A673 (cell line): ENCODE results near the gene C18orf32. TPM values are rescaled to one million over a fixed set of nuclear protein-coding genes. Genes with fewer than 3 reads are reported as not detected.
"Not testable (repeated sequence)": the region's sequence is repeated elsewhere in the genome, so short reads cannot be mapped to it uniquely, and the experiment has no call there.

Experiments
- BruUV-seq: library from RNA; stranded (reverse); fragments of 400-500 nt; replicated peaks from 2 replicates; lab custom pipeline; 2021; lab: Mats Ljungman, UMichigan
- CTCF ChIA-PET: fragments of 300-600 bp; sonication (Branson Sonifier 250); formaldehyde crosslinking; loops from one replicate; lab custom pipeline; 2022; ENCODE audit warnings: antibody characterized with exemption; lab: Charles Lee
- POLR2A ChIA-PET: fragments of 300-600 bp; sonication (Branson Sonifier 250); formaldehyde crosslinking; loops from one replicate; lab custom pipeline; 2022; ENCODE audit warnings: antibody characterized with exemption; ENCODE audit not compliant: low non-redundant PET; lab: Charles Lee
- DNase-seq: peaks from one replicate; pipeline ENCODE4 v3.0.0-alpha.2; 2015; ENCODE audit warnings: low spot score
- H3K27ac ChIP-seq: fragments of 200-600 bp; sonication (generic); 2 replicates; pipeline ENCODE4 v1.5.1; 2016; ENCODE audit warnings: mixed run types, low read depth, mild to moderate bottlenecking, mixed read lengths, antibody characterized with exemption, low read length; ENCODE audit not compliant: poor library complexity, severe bottlenecking
- H3K27me3 ChIP-seq: fragments of 200-600 bp; sonication (generic); replicated peaks from 2 replicates; pipeline ENCODE4 v1.6.1; 2017; ENCODE audit warnings: mixed run types, low read depth, mild to moderate bottlenecking, mixed read lengths, antibody characterized with exemption, low read length; ENCODE audit not compliant: insufficient read depth, poor library complexity
- H3K36me3 ChIP-seq: fragments of 200-600 bp; sonication (generic); 2 replicates; pipeline ENCODE4 v1.6.1; 2016; ENCODE audit warnings: mixed run types, mild to moderate bottlenecking, mixed read lengths, antibody characterized with exemption, low read length; ENCODE audit not compliant: insufficient read depth, poor library complexity, severe bottlenecking
- H3K4me1 ChIP-seq: fragments of 200-600 bp; sonication (generic); 2 replicates; pipeline ENCODE4 v1.6.1; 2017; ENCODE audit warnings: mixed run types, mild to moderate bottlenecking, mixed read lengths, antibody characterized with exemption, low read length; ENCODE audit not compliant: insufficient read depth, poor library complexity, severe bottlenecking
- H3K4me3 ChIP-seq: fragments of 200-600 bp; sonication (generic); 2 replicates; pipeline ENCODE4 v1.5.1; 2016; ENCODE audit warnings: low read depth, mixed run types, mild to moderate bottlenecking, mixed read lengths, low read length; ENCODE audit not compliant: poor library complexity, severe bottlenecking
- H3K9me3 ChIP-seq: fragments of 200-600 bp; sonication (generic); 2 replicates; pipeline ENCODE4 v1.6.1; 2016; ENCODE audit warnings: mixed run types, low read depth, mild to moderate bottlenecking, mixed read lengths, antibody characterized with exemption, low read length; ENCODE audit not compliant: poor library complexity, severe bottlenecking
- EZH2 ChIP-seq: fragments of 200-600 bp; sonication (generic); IDR thresholded peaks from 2 replicates; pipeline ENCODE4 v1.6.1; 2017; ENCODE audit warnings: borderline replicate concordance, low read depth, mild to moderate bottlenecking, mixed read lengths, antibody characterized with exemption, low read length; ENCODE audit not compliant: poor library complexity, severe bottlenecking
- intact Hi-C: fragments of 100-400 bp; cut with micrococcal nuclease; formaldehyde crosslinking; loops from one replicate; pipeline ENCODE4 v1.10.0; 2022; ENCODE audit not compliant: unreplicated experiment
- total RNA-seq: library from RNA; stranded (reverse); gene quantifications from 2 replicates; pipeline ENCODE4 v1.2.3, GENCODE V29; 2021
- TF ChIP-seq, protein P1 (sequence below): fragments of 300-800, 200-600 bp; sonication (generic); conservative IDR thresholded peaks from 2 replicates; pipeline ENCODE4 v1.5.1; 2017; ENCODE audit warnings: low read depth, mild to moderate bottlenecking, antibody characterized with exemption, low read length, moderate library complexity, mixed read lengths

C18orf32 gene
- total RNA-seq, 1 experiment from 2014 or later: 43.8 TPM

DNA sequence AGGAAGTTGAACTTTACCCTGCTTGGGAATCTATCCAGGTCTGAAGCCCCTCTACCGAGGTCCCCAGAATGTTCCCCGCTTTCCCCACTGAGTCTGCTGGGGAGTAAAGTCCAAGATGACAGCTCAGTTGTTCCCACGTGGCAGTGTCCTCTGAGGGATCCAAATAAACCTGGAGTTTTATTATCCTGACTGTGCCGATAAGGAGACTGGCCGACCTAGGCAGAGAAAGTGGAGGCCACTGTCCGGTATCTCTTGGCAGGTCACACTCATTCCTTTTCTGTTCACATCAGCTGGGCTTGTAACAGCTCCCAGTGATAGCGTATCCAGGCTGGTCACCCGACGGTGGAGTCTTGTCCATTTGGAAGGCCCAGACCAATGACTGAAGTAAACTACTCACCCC, 27.5 kb upstream of the C18orf32 start:
- POLR2A ChIA-PET: no interaction called here

DNA sequence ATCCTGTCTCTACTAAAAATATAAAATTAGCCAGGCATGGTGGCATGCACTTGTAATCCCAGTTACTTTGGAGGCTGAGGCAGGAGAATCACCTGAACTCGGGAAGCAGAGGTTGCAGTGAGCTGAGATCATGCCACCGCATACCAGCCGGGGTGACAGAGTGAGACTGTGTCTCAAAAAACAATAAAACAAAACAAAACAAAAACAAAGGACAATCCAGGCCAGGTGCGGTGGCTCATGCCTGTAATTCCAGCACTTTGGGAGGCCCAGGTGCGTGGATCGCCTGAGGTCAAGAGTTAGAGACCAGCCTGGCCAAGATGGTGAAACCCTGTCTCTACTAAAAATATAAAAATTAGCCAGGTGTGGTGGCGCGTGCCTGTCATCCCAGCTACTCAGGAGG, 25.8 kb upstream of the C18orf32 start:
- H3K9me3 ChIP-seq, DNase-seq, H3K4me3 ChIP-seq, H3K27me3 ChIP-seq, CTCF ChIA-PET, H3K27ac ChIP-seq, POLR2A ChIA-PET, BruUV-seq, H3K36me3 ChIP-seq: not testable (repeated sequence)
- H3K4me1 ChIP-seq: peaks cover 10% of the 10 kb centered on the region
- intact Hi-C loops: loop anchor here (5.0 kb wide), 2 partner anchors 44 to 689 kb away; no protein-coding TSS in a partner anchor

More for the DNA sequence above, 27.5 kb upstream of the C18orf32 start:
- TF ChIP-seq, protein P1, sequence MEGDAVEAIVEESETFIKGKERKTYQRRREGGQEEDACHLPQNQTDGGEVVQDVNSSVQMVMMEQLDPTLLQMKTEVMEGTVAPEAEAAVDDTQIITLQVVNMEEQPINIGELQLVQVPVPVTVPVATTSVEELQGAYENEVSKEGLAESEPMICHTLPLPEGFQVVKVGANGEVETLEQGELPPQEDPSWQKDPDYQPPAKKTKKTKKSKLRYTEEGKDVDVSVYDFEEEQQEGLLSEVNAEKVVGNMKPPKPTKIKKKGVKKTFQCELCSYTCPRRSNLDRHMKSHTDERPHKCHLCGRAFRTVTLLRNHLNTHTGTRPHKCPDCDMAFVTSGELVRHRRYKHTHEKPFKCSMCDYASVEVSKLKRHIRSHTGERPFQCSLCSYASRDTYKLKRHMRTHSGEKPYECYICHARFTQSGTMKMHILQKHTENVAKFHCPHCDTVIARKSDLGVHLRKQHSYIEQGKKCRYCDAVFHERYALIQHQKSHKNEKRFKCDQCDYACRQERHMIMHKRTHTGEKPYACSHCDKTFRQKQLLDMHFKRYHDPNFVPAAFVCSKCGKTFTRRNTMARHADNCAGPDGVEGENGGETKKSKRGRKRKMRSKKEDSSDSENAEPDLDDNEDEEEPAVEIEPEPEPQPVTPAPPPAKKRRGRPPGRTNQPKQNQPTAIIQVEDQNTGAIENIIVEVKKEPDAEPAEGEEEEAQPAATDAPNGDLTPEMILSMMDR: no peak
- no peak for TF ChIP-seq EZH2
- CTCF ChIA-PET: interaction anchor here (0.6 kb wide), 1 partner anchor 16 kb away, joined by 3 read pairs; no protein-coding TSS in a partner anchor
- BruUV-seq: no TSS peak
- Histone ChIP-seq H3K36me3 (no peaks in the 10 kb centered on the region), H3K4me1 (peaks cover 18% of the 10 kb centered on the region), H3K27me3 (no peaks in the 10 kb centered on the region), H3K27ac (no peak overlapping the region), H3K9me3 (no peaks in the 10 kb centered on the region), H3K4me3 (no peak overlapping the region)
- no peak for DNase-seq
- intact Hi-C loops: loop anchor here (5.0 kb wide), 2 partner anchors 43 to 688 kb away; no protein-coding TSS in a partner anchor

DNA sequence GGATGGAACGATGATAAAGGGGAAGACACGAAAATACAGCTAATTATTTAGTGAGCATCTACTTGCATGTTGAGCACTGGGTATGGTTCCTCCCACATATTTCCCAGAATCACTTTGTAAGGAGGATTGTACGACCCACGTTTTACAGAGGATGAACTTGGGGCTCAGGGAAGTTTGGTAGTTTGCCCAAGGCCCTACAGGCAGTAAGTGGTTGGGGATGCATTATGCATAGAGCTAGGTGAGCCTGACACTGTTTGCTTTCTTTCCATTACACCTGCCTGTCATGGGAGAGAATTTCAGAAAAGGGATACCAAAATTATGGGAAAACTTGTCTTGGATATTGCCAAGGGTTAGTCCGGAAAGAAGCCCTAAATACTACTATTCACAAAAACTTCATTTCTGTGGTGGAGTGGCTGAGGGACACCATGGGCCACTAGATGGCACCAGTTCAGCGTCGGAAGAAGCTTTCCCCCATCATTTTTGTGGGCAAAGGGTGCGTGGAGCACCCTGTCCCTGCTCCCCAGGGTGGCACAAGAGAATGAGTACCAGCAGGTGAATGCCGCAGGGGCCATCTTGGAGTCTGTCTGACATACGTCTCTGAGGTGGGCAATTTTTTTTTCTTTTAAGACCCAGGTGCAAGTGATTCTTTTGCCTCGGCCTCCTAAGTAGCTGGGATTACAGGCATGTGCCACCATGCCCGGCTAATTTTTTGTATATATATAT, 23.5 kb upstream of the C18orf32 start:
- TF ChIP-seq EZH2: no peak
- TF ChIP-seq, protein P1: peak; percentile 92
- Histone ChIP-seq H3K27me3 (no peaks in the 10 kb centered on the region), H3K36me3 (no peaks in the 10 kb centered on the region), H3K4me1 (peaks cover 2% of the 10 kb centered on the region), H3K4me3 (no peak overlapping the region), H3K27ac (no peak overlapping the region), H3K9me3 (no peaks in the 10 kb centered on the region)
- DNase-seq: peak; percentile 74
- ChIA-PET CTCF (interaction anchor here (0.6 to 3.1 kb wide), 5 partner anchors 274 to 693 kb away, joined by 3 to 51 read pairs (median 6); no protein-coding TSS in a partner anchor), POLR2A (interaction anchor here (1.2 kb wide), 1 partner anchor 350 kb away, joined by 3 read pairs; no protein-coding TSS in a partner anchor)
- intact Hi-C loops: loop anchor here (1.0 to 5.0 kb wide), 3 partner anchors 47 to 692 kb away; no protein-coding TSS in a partner anchor
- BruUV-seq: no TSS peak

DNA sequence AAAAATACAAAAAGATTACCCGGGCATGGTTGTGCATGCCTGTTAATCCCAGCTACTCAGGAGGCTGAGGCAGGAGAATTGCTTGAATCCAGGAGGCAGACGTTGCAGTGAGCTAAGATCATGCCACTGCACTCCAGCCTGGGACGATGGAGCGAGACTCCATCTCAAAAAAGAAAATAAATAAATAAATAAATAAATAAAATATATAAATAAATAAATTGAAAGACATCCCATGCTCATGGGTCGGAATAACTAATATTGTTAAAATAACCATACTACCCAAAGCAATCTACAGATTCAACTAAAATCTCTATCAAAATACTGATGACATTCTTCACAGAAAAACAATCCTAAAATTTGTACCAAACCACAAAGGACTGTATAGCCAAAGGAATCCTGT, 19.4 kb upstream of the C18orf32 start:
- intact Hi-C loops, POLR2A ChIA-PET, H3K4me3 ChIP-seq, H3K27ac ChIP-seq, H3K36me3 ChIP-seq, H3K27me3 ChIP-seq, DNase-seq, H3K9me3 ChIP-seq, H3K4me1 ChIP-seq, BruUV-seq: not testable (repeated sequence)
- CTCF ChIA-PET: interaction anchor here (0.6 kb wide), 1 partner anchor 357 kb away, joined by 3 read pairs; no protein-coding TSS in a partner anchor
